CD14-positive monocyte (primary cell): ENCODE results near the gene IGLL5. TPM values are rescaled to one million over a fixed set of nuclear protein-coding genes. Genes with fewer than 3 reads are reported as not detected.

Experiments
- DNase-seq, 3 donors: peaks; one replicate each; pipeline ENCODE4 v3.0.0-alpha.2; 2011 to 2022
- H2AFZ ChIP-seq: 2 replicates; pipeline ENCODE4 v1.6.0; 2012; ENCODE audit warnings: mild to moderate bottlenecking, low read depth, low read length, inconsistent platforms; ENCODE audit not compliant: insufficient read depth, poor library complexity, severe bottlenecking
- H3K27ac ChIP-seq, 2 donors: 1 replicate in 1 of 2; 2 replicates in 1 of 2; pipeline ENCODE4 v1.5.1; 2012 to 2013; ENCODE audit warnings: low read length in 2 of 2, control low read depth in 1 of 2, inconsistent platforms in 1 of 2, low read depth in 1 of 2, mild to moderate bottlenecking in 1 of 2
- H3K27me3 ChIP-seq, 2 donors: one replicate each; pipeline versions ENCODE4 v1.6.0 to v1.6.1; 2011 to 2013; ENCODE audit warnings: low read length in 2 of 2; ENCODE audit not compliant: control insufficient read depth in 2 of 2, insufficient read depth in 2 of 2
- H3K36me3 ChIP-seq, 2 donors: replicated peaks in 1 of 2; 1 replicate in 1 of 2; 2 replicates in 1 of 2; pipeline versions ENCODE4 v1.5.1 to v1.6.1; 2012 to 2013; ENCODE audit warnings: low read length in 2 of 2, control low read depth in 1 of 2, inconsistent platforms in 1 of 2, mild to moderate bottlenecking in 1 of 2; ENCODE audit not compliant: insufficient read depth in 2 of 2, control insufficient read depth in 1 of 2
- H3K4me1 ChIP-seq, 2 donors: 1 replicate in 1 of 2; 2 replicates in 1 of 2; pipeline versions ENCODE4 v1.5.1 to v1.6.1; 2012 to 2013; ENCODE audit warnings: low read length in 2 of 2, control low read depth in 1 of 2, inconsistent platforms in 1 of 2, mild to moderate bottlenecking in 1 of 2, moderate library complexity in 1 of 2; ENCODE audit not compliant: insufficient read depth in 2 of 2, control insufficient read depth in 1 of 2
- H3K4me2 ChIP-seq: replicated peaks from 2 replicates; pipeline ENCODE3; 2012; ENCODE audit warnings: low read length, moderate library complexity, mild to moderate bottlenecking; ENCODE audit not compliant: poor library complexity, severe bottlenecking; ENCODE audit errors: extremely low read depth
- H3K4me3 ChIP-seq, 3 experiments: fragments of 200-600 bp in 1 of 3; sonication (generic) in 1 of 3; replicated peaks in 1 of 3; 1 replicate in 2 of 3; 2 replicates in 1 of 3; pipeline ENCODE4 v1.5.1; 2011 to 2013; ENCODE audit warnings: low read length in 3 of 3, mild to moderate bottlenecking in 3 of 3, control low read depth in 2 of 3, low read depth in 2 of 3, inconsistent platforms in 1 of 3, moderate library complexity in 1 of 3
- H3K79me2 ChIP-seq: 2 replicates; pipeline ENCODE4 v1.6.0; 2012; ENCODE audit warnings: mild to moderate bottlenecking, control low read depth, inconsistent platforms, low read length, moderate library complexity; ENCODE audit not compliant: insufficient read depth
- H3K9ac ChIP-seq: 2 replicates; pipeline ENCODE4 v1.6.0; 2017; ENCODE audit warnings: low read length, mild to moderate bottlenecking; ENCODE audit not compliant: insufficient read depth, poor library complexity, severe bottlenecking
- H3K9me3 ChIP-seq, 2 donors: replicated peaks in 1 of 2; 1 replicate in 1 of 2; 2 replicates in 1 of 2; pipeline versions ENCODE4 v1.5.1 to v1.6.1; 2012 to 2013; ENCODE audit warnings: low read length in 2 of 2, control low read depth in 1 of 2; ENCODE audit not compliant: control insufficient read depth in 1 of 2, insufficient read depth in 1 of 2
- H4K20me1 ChIP-seq: 2 replicates; pipeline ENCODE4 v1.6.0; 2012; ENCODE audit warnings: mild to moderate bottlenecking, low read length, control low read depth, moderate library complexity; ENCODE audit not compliant: insufficient read depth
- H3K27ac Mint-ChIP-seq, 7 donors: one replicate each; pipeline ENCODE4 v1.8.0; 2020; ENCODE audit warnings: mild to moderate bottlenecking in 7 of 7, mixed read lengths in 7 of 7, moderate library complexity in 6 of 7, inconsistent platforms in 2 of 7
- H3K27me3 Mint-ChIP-seq, 3 donors: one replicate each; pipeline ENCODE4 v1.8.0; 2021 to 2022; ENCODE audit warnings: low read depth in 3 of 3, mild to moderate bottlenecking in 3 of 3, mixed read lengths in 3 of 3, moderate library complexity in 3 of 3, inconsistent platforms in 1 of 3
- H3K36me3 Mint-ChIP-seq, 2 donors: one replicate each; pipeline ENCODE4 v1.8.0; 2020; ENCODE audit warnings: mixed read lengths in 2 of 2, inconsistent platforms in 1 of 2, mild to moderate bottlenecking in 1 of 2
- H3K4me1 Mint-ChIP-seq: one replicate; pipeline ENCODE4 v1.8.0; 2020; ENCODE audit warnings: mild to moderate bottlenecking, mixed read lengths
- H3K4me3 Mint-ChIP-seq, 2 donors: one replicate each; pipeline ENCODE4 v1.8.0; 2020; ENCODE audit warnings: mild to moderate bottlenecking in 2 of 2, mixed read lengths in 2 of 2, moderate library complexity in 1 of 2
- H3K9me3 Mint-ChIP-seq, 7 donors: one replicate each; pipeline ENCODE4 v1.8.0; 2020 to 2022; ENCODE audit warnings: mixed read lengths in 7 of 7, mild to moderate bottlenecking in 6 of 7, moderate library complexity in 6 of 7, inconsistent platforms in 2 of 7
- CTCF ChIP-seq: fragments of 200-600 bp; IDR thresholded peaks from one replicate; pipeline ENCODE4 v1.8.0; 2022; ENCODE audit warnings: antibody characterized with exemption, mild to moderate bottlenecking
- WGBS: methylation state at CpG from one replicate; pipeline ENCODE4 v1.1.5; 2013; ENCODE audit warnings: missing lambda C conversion rate; ENCODE audit not compliant: insufficient coverage; 5-methylcytosine and 5-hydroxymethylcytosine counted together
- intact Hi-C, 2 donors: fragments of 100-400 bp; cut with micrococcal nuclease; formaldehyde crosslinking; loops; one replicate each; pipeline versions ENCODE4 v1.15.0 to v1.15.1; 2023
- polyA plus RNA-seq, 3 donors: library from polyadenylated mRNA; depleted of rRNA in 1 of 3; unstranded in 2 of 3; stranded (reverse) in 1 of 3; fragments of 300-500 nt in 2 of 3; fragments of >200 nt in 1 of 3; fragmentation: Illumina TruSeq in 2 of 3; gene quantifications; 1 replicate in 2 of 3; 2 replicates in 1 of 3; pipeline ENCODE4 v1.2.3, GENCODE V29; 2012 to 2021

Gene IGLL5
- polyA plus RNA-seq, 3 donors, result 0.21 to 0.38 TPM; not detected in 1

GRCh38 chr22:22932512-22932941 lies 44.9 kb downstream of the IGLL5 start:
- Histone ChIP-seq H3K36me3 (no peaks in the 10 kb centered on the region), H3K9ac (no peak overlapping the region), H3K4me3 (no peak overlapping the region), H3K4me2 (no peak overlapping the region), H3K9me3 (no peaks in the 10 kb centered on the region), H4K20me1 (no peaks in the 10 kb centered on the region), H2AFZ (no peak overlapping the region), H3K79me2 (no peaks in the 10 kb centered on the region), H3K27ac (no peak overlapping the region), H3K4me1 (peaks cover 73 to 91% of the 10 kb centered on the region in 2 donors), H3K27me3 (no peaks in the 10 kb centered on the region)
- peaks cover 0 to 2% (median 0%) of the 10 kb centered on the region in 3 donors for H3K27me3 Mint-ChIP-seq
- DNase-seq, result no peak
- TF ChIP-seq CTCF, result no peak
- H3K36me3 Mint-ChIP-seq, result peaks cover 5% of the 10 kb centered on the region in 2 donors
- H3K27ac Mint-ChIP-seq, result peak overlapping the region in 4 of 7 donors; percentile 21 to 91 (median 76)
- intact Hi-C loops, result no loop called here
- H3K9me3 Mint-ChIP-seq, result peaks cover 0 to 2% (median 0%) of the 10 kb centered on the region in 7 donors
- H3K4me1 Mint-ChIP-seq, result peaks cover 71% of the 10 kb centered on the region
- WGBS, result 77% methylated on average over 2 of the region's 6 CpGs
- H3K4me3 Mint-ChIP-seq, result no peak overlapping the region

GRCh38 chr22:22933100-22933806 lies 45.6 kb downstream of the IGLL5 start:
- no peak for TF ChIP-seq CTCF
- peaks cover 65 to 84% of the 10 kb centered on the region in 2 donors for H3K4me1 ChIP-seq
- Mint-ChIP-seq H3K4me1 (peaks cover 64% of the 10 kb centered on the region), H3K36me3 (peaks cover 2 to 4% of the 10 kb centered on the region in 2 donors), H3K27me3 (peaks cover 0 to 5% (median 0%) of the 10 kb centered on the region in 3 donors), H3K27ac (peak overlapping the region in 6 of 7 donors; percentile 4 to 91 (median 73)), H3K9me3 (no peaks in the 10 kb centered on the region), H3K4me3 (no peak overlapping the region)
- intact Hi-C loops, result no loop called here
- H3K9me3 ChIP-seq, result no peaks in the 10 kb centered on the region
- no peaks in the 10 kb centered on the region for H3K79me2 ChIP-seq
- no peak overlapping the region for H3K27ac ChIP-seq
- no peaks in the 10 kb centered on the region for H4K20me1 ChIP-seq
- H3K36me3 ChIP-seq, result no peaks in the 10 kb centered on the region
- 81% methylated on average over 7 of the region's 8 CpGs for WGBS
- H3K4me2 ChIP-seq, result no peak overlapping the region
- no peak for DNase-seq
- H3K4me3 ChIP-seq, result no peak overlapping the region
- no peak overlapping the region for H3K9ac ChIP-seq
- no peaks in the 10 kb centered on the region for H3K27me3 ChIP-seq
- H2AFZ ChIP-seq, result no peak overlapping the region
